GM19328 (cell line): ENCODE results near the gene ALG2.
"Not testable (repeated sequence)": the region's sequence is repeated elsewhere in the genome, so short reads cannot be mapped to it uniquely, and the experiment has no call there.

Source experiments
- ATAC-seq: cut with Tn5 transposase; IDR thresholded peaks from one replicate; pipeline ENCODE4 v1.9.1; 2021; ENCODE audit warnings: mild to moderate bottlenecking, moderate library complexity; ENCODE audit not compliant: unreplicated experiment

The ALG2 gene

DNA sequence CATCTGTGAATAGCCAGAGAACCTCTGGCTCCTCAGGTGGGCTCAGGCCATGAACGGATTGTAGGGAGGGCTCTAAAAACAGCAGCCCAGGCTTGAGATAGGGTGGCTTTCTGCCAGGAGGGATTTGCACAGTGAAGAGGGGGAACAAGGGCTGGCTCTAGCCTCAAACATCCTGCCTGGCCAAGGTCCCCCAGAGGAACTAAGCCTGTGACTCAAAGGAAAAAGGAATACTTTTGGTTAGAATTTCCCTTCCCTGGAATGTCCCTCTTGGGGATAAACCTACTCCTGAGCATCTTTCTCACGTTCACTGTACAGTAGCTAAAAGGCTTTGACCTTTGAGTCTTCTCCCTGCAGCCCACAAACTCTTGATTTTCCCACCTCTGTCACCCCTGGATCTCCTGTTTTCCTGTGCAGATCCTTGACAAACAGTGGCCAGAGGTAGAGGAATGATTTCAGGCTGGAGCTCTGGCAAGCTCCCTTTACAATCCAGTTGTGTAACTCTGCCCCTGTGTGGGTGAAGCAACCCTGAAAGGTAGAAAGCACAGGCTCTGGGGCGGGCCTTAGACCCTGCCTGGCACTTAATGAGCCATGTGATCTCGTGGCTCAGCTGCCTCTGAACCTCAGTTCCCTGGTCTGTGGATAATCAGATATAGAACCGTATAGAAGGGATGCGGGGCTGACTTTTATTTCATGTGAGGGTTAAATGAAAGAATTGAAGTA lies 17.8 kb upstream of the ALG2 start:
- ATAC-seq: no peak

DNA sequence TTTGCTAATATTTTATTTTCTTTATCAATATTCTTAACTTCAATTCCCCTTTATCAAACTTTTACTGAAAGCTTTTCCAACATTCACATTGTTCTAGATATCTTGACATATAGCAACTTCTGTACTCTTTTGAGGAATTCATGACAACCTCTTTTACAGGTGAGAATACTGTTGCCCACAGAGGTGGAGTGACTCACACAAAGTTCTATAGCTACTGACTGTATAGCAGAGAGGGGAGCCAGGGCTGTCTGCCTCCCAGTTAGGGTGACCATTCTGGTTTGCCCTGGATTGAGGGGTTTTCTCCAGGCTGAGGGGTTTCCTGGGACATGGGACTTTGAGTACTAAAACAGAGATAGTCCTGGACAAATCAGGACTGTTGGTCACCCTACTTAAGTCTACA lies 16.6 kb upstream of the ALG2 start:
- ATAC-seq: no peak

DNA sequence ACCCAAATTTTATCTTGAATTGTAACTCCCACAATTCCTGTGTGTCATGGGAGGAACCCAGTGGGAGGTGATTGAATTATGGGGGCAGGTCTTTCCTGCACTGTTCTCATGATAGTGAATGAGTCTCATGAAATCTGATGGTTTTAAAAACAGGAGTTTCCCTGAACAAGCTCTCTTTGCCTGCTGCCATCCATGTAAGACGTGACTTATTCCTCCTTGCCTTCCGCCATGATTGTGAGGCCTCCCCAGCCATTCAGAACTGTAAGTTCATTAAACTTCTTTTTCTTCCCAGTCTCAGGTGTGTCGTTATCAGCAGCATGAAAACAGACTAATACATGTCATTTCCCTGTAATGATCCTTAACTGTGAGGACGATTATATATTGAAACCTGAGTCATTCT lies 16.1 kb upstream of the ALG2 start:
- ATAC-seq: not testable (repeated sequence)

DNA sequence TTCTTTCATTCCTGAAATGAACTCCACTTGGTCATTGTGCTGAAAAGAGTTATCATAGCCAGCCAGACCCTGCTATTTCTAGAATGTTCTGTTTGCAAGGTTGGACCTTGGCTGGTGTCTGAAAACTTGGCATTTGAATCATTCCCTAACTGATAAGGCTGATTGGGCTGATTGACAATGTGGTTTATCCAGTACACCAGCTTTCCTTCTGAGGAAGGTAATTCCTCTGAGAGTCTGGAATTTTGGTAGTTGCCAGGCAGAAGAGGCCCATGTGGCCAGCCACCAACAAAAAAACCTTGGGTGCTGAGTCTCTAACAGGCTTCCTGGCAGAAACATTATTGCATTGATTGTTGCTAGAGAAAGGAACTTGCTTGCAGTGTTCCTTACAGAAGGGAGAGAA lies 15.6 kb upstream of the ALG2 start:
- no peak for ATAC-seq

DNA sequence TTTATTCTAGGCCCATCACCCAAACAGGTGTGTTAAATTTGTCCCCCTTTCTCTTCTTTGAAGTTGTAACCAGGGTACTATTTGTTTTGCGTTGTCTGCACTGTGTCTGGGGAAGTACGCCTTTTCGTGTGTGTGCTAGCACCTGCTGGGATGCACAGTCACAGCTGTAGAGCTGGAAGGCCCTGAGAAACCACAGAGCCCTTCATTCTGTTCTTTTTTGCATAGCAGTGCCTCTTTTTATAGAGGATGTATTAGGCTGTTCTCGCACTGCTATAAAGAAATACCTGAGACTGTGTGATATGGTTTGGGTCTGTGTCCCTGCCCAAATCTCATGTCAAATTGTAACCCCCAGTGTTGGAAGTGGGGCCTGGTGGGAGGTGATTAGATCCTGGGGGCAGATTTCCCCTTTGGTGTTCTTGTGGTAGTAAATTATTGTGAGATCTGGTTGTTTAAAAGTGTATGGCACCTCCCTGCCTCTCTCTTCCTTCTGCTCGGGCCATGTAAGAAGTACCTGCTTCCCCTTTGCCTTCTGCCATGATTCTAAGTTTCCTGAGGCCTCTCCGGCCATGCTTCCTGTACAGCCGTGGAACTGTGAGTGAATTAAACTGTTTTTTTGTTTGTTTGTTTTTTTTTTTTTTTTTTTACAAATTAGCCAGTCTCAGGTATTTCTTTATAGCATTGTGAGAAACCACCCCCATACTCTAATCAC lies 14.3 kb upstream of the ALG2 start:
- peak; percentile 91 for ATAC-seq

DNA sequence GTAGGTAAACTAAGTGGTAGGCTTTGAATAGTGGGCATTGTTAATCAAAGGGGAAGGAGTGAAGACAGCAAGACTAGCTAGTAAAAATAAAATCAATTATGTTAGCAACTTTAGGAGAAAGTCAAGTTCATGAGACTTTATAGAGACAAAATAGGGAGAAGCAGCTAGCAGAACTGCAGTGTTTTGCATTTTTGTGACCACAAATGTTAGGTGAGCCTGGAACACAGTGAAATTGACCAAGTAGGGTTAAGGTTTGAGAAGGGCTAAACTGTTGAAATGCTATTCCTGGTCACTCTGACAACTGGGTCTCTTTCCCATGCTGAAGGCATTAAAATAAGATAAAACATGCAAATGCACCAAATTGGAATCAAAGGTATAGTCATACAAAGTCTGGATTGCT lies 13.3 kb upstream of the ALG2 start:
- no peak for ATAC-seq

DNA sequence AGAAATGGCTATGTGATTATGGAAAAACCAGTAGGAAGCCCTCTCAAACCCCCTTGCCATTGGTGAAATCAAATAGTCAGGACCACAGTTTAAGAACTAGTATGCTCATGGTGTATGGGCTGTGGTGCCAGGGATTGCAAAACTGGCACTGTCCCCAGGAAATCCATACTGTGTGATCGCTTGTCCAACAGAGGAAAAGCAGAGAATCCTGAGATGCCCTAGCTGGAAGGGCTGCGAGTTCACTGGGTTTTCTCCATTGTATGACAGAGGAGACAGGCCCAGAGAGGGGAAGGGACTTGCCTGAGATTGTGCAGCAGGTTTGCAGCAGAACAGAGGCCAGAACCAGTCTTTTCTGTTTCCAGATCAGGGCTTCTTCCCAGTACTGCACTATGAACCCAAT lies 12.9 kb upstream of the ALG2 start:
- ATAC-seq: no peak

DNA sequence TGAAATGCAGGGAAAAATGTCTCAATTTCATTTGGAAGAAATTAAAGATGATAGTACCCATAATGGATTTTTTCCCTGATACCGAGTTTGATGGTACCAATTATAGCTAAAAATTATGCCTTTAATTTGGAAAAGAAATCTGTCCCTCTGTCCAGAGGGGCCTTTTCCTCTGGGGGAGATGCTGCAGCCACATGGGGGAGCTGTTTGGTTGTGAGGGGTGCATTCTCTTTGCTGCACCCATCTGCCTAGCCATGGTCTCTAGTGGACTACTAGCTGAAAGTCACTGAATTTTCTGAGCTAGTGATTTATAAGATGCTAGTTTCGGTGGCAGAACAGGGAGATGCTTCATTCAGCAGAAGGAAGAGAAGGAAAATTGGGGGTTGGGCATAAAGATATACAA lies 10.0 kb upstream of the ALG2 start:
- ATAC-seq: no peak

DNA sequence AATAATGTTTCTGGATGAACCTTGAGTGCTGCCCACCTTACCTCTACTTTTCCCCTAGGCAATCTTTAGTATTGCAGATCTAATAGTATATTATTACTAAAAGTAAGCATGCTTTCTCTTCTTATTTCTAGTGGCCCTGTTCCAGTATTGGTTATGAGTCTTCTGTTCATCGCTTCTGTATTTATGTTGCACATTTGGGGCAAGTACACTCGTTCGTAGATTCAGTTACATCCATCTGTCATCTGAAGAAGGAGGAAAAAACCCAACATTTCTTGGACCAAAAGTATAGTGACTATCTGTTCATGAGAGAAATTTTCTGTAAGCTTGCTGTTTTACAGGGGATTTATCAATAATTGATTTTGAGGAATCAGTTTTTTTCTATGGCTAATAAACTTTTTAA lies 8.5 kb upstream of the ALG2 start:
- ATAC-seq: no peak

DNA sequence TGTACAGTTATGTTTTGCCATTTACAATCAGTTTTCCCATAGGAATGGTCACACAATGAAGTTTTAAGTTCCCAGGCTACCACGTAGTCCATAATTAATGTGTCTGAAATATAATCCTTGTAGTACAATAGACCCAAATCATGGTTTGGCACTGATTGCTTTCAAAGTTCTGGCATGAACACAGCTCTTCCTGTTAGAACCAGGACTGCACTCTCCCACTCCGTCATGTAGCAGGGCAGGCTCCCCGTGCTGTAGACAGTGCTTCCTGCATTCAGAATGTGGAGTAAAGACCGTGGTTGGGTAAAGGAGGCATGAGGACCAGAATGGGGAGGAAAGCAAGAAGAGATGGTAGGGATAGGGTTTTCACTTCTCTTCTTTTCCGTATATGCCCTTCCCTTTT lies 4.3 kb upstream of the ALG2 start:
- no peak for ATAC-seq

DNA sequence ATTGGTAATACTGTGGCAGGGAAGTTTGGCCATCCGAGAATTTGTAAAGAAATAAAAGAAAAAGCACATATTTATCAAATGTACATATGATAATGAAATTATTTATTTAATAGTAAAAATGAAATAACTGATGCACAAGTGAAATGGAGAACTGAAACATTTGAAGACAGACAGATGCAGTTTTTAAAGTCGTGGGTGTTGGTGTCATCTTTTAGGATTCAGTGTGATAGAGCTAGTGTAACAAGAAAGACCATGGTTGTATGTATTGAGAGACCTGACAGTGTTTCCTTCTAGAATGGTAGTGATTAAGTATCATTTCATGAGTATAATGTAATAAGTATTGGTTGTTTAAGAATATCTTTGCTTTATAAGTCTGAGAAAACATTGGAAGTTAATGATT lies 2.7 kb upstream of the ALG2 start:
- no peak for ATAC-seq

DNA sequence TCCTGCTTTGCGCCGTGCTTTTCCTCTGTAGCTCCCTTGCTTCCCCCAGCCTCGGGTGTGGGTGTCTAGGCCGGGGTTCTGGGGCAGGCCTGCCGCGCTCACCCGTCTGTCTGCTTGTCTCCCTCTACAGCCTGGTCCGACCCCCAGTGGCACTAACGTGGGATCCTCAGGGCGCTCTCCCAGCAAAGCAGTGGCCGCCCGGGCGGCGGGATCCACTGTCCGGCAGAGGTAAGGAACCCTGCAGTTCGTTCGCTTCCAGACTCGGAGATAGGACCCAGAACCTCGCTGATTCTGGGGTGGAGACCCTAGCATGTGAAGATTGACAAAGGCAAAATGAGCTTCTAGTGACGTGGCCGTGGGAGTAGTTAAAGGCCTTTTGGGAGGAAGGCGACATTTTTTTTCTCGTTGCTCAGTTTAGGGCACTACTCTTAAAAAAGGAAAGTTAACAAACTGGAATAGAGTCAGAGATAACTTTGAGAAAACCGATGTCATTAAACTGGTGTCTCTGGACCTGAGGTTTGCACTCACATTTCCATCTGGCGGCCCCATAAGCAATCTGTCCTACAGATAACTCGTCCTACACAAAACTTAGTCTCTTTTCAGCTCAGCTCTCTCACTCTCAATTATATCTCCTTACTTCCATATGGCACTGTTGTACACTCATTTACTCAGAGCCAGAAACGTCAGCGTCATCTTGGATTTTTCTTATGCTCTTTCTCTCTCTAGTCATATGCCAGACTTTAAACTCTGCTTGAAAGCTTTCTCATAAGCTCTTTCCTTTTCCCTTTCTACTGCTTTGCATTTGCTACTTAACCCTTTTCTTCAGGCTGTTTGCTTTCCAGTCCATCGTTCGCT lies 901 bp upstream of the ALG2 start:
- ATAC-seq: peak; percentile 12

DNA sequence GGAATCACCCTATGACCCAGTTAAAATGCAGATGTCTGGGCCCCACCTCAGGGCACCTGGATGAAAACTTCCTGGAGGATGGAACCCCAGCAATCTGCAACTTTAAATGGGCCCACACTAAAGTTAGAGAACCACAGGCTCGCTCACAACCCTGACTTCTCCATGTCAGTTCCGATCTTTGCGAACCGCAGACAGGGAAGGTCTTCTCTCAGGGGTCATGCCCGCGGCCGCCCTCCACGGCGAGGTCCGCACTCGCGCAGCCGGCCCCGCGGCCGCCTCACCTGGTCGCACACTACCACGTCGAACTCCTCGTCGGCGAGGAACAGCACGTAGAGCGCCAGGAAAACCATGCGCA lies 499 bp downstream of the ALG2 start:
- ATAC-seq: no peak

DNA sequence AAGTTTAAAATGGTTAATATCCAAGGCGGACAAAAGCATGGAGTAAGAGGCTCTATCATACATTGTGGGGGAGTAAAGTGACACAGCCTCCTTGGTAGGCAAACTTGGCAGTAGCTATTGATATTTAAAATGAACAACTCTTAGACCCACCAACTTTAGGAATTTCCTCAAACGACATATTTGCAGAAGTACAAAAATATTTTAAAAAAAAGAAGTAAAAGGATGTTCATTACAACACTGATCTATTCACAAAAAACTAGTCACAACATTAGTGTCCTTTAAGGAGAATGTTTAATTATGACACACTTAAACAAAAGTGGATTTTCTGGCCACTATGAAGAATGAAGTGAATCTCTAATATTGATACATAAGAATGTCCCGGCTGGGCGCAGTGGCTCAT lies 1.7 kb downstream of the ALG2 start:
- no peak for ATAC-seq

DNA sequence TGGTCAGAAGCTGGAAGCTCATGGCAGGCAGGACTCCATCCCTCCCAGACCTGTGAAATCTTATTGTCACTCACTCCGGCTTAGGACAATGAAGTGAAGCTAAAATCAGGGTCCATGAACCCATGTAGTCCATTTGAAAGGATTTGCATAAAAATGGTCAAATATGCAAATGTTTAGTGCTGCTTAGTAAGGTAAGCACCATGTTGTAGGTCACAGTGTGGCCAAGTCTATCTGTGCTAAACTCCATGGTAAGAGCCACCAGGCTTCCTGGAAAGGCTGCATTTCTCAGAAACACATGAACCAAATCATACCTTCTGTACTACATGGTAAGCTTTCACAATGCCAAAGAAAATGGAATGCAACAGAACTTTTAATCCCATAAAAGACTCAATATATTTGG lies 5.7 kb downstream of the ALG2 start:
- ATAC-seq: no peak

DNA sequence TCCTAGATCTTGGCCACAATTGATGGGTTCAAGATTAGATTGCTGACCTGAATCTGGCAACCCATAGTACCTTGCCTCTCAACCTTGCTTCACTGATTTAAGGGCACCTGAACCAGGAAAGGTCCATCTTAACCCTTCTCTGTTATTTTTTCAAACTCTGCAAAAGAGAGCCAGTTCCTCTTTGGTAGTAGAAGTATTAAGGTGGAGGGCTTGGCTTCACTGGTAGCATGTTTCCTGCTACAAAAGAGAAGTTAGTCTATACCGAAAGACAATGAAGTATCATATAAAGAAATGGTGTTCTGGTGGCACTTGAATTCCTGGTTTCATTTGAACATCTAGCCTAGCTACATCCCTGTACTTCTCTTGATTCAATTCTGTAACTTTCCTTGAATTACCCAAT lies 8.5 kb downstream of the ALG2 start:
- ATAC-seq: no peak

DNA sequence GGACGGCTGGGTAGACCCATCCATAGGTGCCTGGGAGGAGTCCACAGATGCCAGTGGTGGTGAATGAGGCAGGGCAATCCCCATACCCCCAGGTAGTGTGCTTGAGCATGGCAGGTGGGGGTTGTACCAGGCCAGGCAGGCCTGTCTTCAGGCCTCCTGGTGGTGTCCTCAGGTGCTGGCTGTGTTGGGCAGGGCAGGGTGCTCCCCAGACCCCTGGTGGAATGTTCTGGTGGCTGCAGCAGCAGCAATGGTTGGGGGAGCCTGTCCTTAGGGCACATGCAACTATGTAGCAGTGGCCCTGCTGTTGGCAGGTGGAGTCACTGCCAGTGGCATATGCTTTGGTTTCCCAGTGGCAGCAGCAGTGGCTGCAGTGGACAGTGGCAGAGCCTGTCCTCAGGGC lies 10.0 kb downstream of the ALG2 start:
- no peak for ATAC-seq

DNA sequence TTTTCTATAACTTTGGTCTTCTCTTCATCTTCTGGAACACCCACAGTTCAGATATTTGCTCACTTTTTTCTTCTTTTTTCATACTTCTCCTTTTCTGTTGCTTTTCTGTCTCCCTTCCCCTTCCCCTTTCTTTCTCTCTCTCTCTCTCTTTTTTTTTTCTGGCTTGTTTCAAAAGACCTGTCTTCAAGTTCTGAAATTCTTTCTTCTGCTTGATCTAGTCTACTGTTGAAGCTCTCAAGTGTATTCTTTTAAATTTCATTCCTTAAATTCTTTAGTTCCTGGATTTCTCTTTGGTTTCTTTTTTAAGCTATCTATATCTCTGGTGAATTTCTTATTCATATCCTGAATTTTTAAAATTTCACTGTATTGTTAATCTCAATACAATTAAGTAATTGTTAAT lies 11.2 kb downstream of the ALG2 start:
- no peak for ATAC-seq

DNA sequence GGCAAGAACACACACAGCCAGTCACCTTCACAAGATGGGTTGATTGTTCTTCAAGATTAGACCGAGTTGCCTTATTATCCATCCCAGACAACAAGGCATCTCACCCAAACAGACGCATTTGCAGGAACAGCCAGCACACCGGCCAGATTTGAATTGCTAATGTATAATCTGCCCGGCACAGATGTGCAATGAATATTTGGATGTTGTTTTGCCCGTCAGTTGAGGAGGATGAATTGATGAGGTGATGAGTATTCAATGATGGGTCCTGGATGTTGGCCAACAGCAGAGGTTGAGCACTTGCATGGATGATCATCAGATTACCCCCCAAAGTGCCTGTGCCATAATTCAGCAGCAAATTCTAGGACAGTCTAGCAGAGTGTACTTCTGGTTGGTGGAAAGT lies 20.1 kb downstream of the ALG2 start:
- no peak for ATAC-seq

DNA sequence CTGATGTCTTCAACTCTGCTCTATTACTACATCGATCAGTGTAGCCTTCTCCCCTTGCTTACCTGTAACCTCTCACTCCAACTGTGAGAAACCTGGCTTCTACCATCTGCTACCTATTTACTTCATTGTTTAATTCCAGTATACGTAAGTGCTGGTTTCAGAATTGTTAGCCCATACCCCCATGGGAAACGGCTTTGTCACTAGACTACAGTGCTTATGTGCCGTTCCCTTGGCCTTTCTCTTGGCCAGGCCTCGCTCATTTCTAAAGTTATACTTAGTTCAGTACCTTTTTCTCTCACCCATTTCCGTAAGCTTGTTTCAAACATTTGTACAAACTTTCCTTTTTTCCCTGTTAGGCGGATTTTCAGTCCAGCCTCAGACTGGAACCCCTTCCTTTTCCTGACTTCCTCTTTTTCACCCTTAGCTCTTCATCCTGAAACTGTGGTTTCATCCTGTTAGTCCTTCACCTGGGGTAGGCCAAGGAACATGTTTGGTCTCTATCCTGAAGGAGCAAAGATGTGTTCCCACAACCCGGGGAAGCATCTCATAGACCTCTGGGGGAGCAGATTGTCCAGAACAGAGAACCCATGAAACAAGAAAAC lies 21.7 kb downstream of the ALG2 start:
- no peak for ATAC-seq

DNA sequence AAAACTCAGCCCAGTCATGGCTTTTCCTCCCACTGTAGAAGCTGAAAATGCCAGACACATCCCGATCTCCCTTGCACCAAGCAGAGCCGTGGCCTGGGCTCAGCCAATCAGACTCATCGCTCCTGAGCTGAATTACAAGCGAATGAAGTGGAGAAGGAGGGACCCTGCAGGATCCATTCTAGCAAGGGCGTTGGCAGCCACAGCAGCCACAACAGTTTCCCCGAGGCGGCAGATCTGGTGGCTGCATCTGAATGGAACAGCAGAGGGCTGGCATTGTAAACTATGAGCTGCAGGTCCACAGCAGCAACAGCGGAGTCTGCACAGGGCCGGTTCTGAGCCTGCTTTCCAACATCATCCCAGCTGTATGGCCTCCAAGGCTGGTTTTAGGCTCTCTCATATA lies 23.8 kb downstream of the ALG2 start:
- no peak for ATAC-seq
